Inflammatory macrophage treated with lipopolysaccharide for 1 hour (primary cell): ENCODE measurements around the gene MAP3K12.
"Not testable (repeated sequence)": the region's sequence is repeated elsewhere in the genome, so short reads cannot be mapped to it uniquely, and the experiment has no call there.

Experiments
- DNase-seq, 2 donors: peaks; one replicate each; pipeline ENCODE4 v3.0.0-alpha.2; 2020 to 2022

Gene MAP3K12

DNA sequence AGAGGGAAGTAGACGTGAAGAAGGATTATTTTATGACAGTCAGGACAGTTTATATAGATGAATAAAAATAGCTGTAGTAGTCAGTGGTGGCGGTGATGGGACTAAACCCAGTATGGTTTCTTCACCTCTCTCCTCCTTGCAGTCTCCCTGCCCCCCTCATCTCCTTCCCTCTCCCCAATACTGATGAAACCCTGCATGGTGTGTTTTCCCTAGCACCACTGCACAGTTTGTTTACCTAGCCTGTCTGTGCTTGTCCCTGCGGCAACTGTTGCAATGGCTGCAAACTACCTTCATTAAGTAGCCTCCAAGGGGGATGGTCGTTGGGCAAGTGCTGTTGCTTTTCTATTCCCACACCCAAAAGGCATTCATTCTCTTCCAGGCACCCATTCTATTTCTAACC lies 32.6 kb downstream of the MAP3K12 start:
- no peak for DNase-seq

DNA sequence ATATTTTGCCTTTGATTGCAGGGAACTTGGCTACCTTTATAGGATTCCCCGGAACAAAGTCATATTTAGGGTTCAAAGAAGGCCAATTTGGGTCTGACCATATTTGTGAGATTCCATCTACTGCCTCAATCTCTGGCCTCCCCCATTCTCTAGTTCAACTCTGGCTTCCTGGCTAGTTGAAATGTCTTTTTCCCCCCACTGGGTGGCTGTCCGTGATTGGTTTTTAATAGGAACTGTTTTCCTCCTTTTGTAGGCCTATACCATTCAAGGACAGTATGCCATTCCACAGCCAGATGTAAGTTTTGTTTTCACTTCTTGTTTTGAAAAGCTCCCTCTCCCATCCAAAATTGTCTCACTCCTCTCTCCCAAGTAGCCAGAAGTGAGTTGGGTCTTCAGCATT lies 33.6 kb downstream of the MAP3K12 start:
- DNase-seq = no peak

GRCh38 chr12:53464685-53465418 lies 34.4 kb downstream of the MAP3K12 start:
- DNase-seq = no peak

DNA sequence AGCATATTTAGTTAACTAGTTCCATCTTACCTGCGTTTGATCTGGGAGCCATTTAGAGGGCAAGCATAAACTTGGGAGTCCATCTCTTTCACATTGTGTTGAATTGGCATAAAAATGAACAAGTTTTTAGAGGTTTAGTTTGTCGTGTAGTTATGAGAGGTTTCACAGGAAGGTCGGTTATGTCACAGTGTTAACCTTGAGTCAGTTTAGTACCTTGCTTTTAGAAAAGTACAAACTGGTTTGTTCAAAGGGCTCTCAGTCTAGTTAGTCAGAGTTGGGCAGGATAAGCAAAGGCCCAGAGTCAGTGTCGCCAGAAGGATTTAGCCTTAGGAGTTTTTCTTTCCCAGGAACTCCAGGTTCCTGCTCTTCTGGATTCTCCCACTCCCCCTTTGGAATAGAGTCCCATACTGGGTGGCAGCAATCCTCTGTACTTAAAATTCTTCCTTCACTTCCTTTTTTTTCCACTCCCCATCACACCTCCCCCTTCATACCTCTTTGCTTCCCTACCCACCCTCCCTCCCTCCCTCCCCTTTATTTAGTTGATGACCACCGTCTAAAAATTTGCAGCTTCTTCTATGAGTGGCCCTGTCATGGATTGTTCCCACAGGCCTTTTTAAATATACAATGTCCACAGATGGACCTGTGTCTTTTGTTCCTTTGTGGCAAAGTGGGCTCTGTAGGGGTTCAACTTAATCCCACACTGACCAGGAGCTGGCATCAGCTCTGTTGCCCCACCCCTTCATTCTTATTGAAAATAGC lies 35.3 kb downstream of the MAP3K12 start:
- DNase-seq = no peak

- no peak for DNase-seq
Observed at GRCh38 chr12:53462935-53463334, 36.3 kb downstream of the MAP3K12 start.

DNA sequence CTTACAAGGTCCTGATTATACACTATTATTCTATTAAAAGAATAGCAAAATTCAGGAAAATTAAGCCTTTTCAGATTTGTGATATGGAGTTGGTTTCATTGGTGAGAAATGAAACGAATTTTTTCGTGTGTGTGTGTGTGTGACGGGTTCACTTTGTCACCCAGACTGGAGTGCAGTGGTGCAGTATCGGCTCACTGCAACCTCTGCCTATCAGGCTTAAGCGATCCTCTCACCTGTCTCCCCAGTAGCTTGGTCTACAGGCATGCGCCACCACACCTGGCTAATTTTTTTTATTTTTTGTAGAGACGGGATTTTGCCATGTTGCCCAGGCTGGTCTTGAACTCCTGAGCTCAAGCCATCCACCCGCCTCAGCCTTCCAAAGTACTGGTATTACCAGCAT lies 37.7 kb downstream of the MAP3K12 start:
- no peak for DNase-seq

DNA sequence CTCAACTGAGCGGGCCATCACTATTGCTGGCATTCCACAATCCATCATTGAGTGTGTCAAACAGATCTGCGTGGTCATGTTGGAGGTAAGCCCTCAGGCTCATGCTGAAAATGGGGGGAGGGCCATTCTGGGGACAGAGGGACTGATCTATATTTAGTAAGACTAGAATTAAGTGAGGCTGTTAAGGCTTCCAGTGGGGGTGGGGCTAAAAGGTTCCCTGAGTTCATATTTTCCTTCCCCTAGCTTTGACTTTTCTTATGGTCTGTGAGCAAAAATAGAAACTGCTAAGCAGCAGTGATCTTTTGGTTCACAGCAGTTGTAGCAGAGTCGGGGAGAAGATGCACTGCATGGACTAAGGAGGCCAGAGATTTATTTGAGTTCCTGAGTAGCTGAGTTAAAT lies 38.2 kb downstream of the MAP3K12 start:
- no peak for DNase-seq

GRCh38 chr12:53459097-53459496 lies 40.2 kb downstream of the MAP3K12 start:
- DNase-seq = no peak

GRCh38 chr12:53456654-53457366 lies 42.4 kb downstream of the MAP3K12 start:
- no peak for DNase-seq

GRCh38 chr12:53454707-53455106 lies 44.6 kb downstream of the MAP3K12 start:
- DNase-seq = no peak

DNA sequence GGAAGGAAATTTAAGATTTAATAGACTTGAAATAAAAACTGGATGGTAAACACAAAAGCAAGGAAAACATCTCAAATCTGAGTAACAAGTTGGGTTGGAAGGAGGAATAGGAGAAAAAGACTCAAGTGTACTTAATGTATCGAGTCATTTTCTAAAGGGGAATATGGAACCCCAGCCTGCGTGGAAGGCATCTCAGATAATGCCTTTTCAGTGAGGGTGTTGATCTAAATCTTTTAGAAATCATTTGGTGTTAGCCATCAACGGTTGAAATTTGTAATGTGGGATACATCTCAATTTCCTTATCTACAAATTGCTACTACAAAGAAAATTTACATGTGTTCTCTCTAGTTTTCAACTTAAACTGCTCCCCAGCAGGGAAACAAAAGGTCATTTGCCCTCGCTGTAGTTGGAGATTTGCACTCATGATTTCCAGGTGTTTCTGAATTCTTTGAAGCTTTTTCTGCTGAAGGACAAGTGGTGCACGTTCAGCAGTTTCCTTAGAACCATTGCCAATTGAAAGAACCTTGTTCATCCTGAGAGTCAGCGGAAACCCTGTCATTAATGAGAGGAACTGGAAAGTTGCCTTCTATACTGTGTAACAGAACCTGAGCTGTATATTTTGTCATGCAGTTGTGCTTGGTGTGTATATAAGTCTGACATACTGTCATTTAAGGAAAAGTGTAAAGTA lies 45.2 kb downstream of the MAP3K12 start:
- DNase-seq = no peak

DNA sequence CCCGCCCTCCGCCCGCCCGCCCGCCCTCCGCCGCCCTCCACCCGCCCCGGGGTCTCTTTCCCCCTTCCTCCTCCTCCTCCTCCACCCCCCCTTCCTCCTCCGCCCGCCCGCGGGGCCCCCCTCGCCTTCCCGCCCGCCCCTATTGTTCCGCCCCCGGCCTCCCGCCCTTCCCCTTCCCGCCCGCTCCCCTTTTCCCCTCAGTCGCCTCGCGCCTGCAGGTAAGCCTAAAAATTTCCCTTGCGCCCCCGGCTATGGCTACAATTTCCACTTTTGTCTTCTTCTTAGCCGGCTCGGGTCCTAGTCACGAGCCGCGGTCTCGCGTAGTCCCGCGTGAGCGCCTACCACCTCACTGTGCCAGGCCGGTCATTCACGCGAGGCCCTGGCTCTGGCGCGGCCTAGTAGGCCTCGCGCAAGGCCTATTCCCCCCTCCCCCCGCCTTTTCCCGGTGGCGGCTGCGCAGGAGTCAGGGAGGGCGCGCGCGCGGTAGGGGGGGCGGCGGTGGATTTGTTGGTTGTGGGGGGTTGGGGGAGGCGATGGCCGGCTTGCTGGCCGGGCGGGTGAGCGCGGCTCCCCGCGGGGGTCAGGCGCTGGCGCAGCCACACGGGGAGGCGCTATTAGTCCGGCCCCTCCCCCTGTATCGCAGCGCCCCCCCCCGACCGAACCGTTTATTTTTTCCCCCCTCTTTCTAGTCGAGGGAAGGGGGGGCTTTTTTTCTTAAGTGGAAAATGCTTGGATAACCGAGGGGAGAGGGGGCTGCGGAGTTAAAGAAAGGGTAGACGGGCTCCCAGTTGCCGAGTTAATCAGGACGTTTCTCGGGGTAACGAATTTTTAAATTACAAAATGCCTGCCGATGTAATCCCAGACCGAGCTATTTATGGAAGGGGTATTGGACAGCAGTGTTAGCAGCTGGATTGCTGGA lies 46.8 kb downstream of the MAP3K12 start:
- peak; percentile 64 to 76 for DNase-seq

DNA sequence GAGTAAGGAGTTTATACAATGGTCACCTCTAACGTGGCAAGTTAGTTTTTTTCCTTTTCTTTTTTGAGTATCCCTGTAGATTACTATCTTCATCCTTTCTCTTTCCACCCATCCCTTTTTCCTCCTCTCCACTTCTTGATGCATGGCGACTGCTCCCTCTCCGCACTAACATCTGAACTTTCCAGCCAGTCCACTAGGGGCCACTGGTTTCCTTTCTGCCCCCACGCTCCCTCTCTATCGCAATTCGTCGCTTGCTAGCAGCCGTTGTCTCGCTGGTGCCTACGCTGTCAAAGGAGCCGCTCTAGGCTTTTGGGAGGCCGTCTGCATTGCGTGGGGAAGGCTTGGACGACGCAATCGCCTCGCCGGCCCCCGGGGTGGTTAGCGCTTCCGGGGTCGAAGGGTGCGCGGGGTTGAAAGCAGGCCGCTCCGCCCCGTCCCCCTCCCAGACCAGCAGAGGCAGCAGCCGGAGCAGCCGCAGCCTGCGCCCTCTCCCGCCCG lies 47.5 kb downstream of the MAP3K12 start, which contains the start of gene PCBP2:
Gene PCBP2 (plus strand): TSS at position 442 of the 498 bp plus-strand sequence. CDS start 2,699 bp downstream, outside the sequence.
- DNase-seq = peak; percentile 99

DNA sequence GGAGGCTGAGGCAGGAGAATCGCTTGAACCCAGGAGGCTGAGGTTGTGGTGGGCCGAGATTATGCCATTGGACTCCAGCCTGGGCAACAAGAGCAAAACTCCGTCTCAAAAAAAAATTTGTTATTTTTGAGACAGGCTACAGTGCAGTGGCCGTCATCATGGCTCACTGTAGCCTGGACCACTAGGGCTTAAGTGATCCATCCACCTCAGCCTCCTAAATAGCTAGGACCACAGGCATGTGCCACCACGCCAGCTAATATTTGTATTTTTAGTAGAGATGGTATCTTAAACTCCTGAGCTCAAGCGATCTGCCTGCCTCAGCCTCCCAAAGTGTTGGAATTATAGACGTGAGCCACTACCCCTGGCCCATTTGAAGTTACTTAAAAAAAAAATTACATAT lies 48.3 kb downstream of the MAP3K12 start:
- no peak for DNase-seq

GRCh38 chr12:53444593-53445325 lies 54.5 kb downstream of the MAP3K12 start:
- DNase-seq = not testable (repeated sequence)

DNA sequence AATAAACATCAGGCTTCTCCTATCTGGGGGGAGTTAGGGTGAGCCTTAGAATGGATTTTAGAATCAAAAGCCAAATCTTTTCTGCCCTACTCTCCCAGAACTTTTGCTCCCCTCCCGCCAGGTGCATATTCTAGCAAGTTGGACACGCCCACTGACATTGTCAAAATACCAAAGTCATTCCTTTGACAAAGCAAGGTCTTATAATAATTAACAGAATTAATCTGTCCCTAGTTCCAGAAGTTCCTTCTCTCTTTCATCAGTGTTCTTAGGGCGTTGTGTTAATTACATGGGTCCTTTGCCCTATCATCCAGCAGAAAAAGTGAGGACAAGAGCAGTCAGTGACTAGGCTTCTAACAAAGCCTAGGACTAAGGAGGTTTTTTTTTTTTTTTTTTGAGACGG lies 55.3 kb downstream of the MAP3K12 start:
- DNase-seq = no peak

GRCh38 chr12:53441040-53441833 lies 58.0 kb downstream of the MAP3K12 start, which contains the start of gene PRR13:
TSS of gene PRR13 (plus strand) at chr12:53441734. CDS start at chr12:53442715, 981 bp downstream.
- DNase-seq = peak; percentile 99

- DNase-seq = not testable (repeated sequence)
Observed at GRCh38 chr12:53439582-53439981, 59.7 kb downstream of the MAP3K12 start.

- not testable (repeated sequence) for DNase-seq
Observed at GRCh38 chr12:53435326-53435725, 63.9 kb downstream of the MAP3K12 start.

DNA sequence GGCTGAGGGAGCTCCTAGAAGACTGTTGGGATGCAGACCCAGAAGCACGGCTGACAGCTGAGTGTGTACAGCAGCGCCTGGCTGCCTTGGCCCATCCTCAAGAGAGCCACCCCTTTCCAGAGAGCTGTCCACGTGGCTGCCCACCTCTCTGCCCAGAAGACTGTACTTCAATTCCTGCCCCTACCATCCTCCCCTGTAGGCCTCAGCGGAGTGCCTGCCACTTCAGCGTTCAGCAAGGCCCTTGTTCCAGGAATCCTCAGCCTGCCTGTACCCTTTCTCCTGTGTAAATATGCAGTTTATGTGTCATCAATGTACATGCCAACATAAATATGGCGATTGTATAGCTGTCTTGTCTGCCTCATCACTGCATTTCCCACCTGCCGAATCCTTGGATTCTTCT lies 68.1 kb downstream of the MAP3K12 start:
- DNase-seq = no peak
